HG03066 (cell line): ENCODE results near the gene RBBP7.

ENCODE experiments used
- ATAC-seq: cut with Tn5 transposase; IDR thresholded peaks from one replicate; pipeline ENCODE4 v1.9.1; 2021; ENCODE audit warnings: low read depth; ENCODE audit not compliant: unreplicated experiment

The RBBP7 gene

DNA sequence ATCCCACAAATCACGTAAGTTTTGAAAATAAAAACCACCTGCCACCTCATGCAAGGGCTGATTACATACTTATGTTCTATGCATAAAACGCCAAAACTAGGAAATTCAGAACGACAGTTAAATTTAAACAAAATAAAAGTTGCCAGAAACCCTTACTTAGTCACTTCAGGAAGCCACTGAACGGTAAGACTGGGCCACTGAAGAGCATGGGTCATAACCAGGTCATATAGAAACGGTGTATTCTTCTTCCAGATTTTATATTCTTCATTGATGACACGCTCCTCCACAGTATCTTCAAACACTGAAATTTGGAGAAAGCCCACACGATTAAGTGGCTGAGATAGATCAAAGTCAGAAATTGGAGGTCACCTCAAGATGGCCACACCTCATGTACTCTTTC lies 1.2 kb downstream of the RBBP7 start:
- no peak for ATAC-seq

DNA sequence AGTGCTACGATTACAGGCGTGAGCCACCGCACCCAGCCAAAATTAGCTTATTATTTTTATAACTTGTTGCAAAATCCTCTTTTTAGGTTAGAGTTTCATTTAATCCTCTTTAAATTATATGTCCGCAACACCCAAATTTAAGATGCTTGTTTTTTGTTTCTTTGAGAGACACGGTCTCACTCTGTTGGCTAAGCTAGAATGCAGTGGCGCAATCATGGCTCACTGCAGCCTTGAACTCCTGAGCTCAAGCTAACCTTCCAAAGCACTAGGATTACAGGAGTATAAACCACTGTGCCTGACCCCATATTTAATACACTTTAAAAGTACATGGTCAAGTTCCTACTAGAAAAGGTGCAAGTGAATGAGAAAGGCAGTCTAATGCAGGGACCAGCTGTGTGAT lies 2.2 kb downstream of the RBBP7 start:
- ATAC-seq: no peak

GRCh38 chrX:16862829-16863228 lies 7.3 kb downstream of the RBBP7 start:
- no peak for ATAC-seq

DNA sequence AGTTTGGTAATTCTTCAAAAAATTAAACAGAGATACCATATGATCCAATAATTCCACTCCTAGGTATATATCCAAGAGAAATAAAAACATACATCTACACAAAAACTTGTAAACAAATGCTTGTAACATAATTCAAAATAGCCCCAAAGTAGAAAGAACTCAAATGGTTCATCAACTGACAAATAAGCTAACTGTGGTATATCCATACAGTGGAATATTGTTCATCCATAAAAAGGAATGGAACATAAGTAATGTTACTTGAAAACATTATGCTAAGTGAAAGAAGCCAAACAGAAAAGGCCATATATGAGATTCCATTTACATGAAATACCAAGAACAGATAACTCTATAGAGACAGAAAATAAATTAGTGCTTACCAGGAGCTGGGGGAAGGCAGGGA lies 13.4 kb downstream of the RBBP7 start:
- ATAC-seq: no peak

- ATAC-seq: peak; percentile 52
These were observed 14.1 kb downstream of the RBBP7 start for GRCh38 chrX:16856076-16856404.

DNA sequence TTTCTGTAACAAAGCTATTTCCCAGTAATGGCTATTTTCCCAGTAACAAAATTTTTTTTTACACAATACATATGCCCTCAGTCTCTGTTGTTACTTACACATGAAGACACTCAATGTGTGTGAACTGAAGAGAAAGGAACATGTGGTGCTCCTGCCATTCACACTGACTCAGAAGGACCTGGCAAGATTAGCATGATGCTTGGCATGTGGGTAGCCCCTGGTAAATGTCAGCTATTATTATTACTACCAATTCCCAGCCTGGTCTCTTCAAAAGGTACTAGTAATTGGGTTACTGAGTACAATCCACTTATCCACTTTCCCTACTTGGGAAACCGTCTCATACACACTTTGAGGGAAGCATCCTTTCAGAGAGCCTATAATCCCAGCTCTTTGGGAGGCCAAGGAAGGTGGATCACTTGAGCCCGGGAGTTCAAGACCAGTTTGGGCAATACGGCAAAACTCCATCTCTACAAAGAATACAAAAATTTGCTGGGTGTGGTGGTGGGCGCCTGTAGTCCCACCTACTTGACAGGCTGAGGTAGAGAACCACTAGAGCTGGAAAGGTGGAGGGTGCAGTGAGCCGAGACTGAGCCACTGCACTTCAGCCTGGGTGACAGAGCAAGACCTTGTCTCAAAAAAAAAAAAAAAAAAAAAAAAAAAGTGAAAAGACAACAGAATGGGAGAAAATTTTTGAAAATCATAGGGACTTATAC lies 14.6 kb downstream of the RBBP7 start:
- peak; percentile 21 for ATAC-seq

- no peak for ATAC-seq
These were observed 16.6 kb downstream of the RBBP7 start for GRCh38 chrX:16853537-16853936.

DNA sequence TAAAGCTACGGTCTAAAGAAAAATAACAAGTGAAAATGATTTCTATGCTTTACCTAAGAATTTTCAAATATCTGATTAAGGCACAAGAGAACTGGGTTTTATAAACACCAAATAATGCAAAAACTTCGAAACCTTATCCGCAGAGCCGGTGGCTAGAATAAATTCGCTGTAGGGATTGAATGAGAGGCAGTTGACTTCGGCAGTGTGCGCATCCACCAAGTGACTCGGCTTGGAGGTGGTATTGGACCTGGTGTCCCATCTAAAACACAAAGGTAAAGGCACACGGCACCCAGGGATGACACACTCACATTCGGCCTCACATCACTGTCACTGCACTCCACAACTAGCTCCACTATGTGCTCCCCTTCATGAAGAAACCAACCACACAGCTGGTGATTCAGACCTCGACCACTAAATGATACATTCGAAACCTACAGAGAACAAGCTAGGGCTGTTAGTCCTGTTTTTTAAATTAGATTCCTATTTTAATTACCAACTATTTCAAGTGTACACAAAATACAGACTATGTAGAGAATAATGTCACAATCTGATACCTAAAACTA lies 17.5 kb downstream of the RBBP7 start:
- ATAC-seq: no peak

DNA sequence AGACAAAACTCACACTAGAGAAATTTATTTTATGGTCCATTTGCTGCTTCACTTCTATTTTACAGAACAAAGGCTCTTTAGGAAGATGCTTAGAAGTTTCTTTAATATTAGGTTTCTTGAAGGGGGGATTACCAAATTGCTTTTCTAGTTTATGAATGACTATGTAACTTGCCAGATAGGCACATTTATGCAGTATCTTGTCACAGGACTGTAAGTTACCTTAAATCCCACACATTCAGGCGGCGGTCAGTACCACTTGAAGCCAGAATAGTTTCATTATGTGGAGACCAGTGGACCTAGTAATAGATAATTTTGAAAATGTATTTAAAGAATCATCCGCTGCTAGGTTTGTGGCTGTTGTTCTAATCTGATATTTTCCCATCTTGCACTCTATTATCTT lies 18.3 kb downstream of the RBBP7 start:
- ATAC-seq: no peak

GRCh38 chrX:16851421-16851820 lies 18.7 kb downstream of the RBBP7 start:
- ATAC-seq: no peak

GRCh38 chrX:16848541-16848940 lies 21.6 kb downstream of the RBBP7 start:
- ATAC-seq: no peak

GRCh38 chrX:16845686-16846085 lies 24.5 kb downstream of the RBBP7 start:
- no peak for ATAC-seq

- ATAC-seq: no peak
These were observed 26.8 kb downstream of the RBBP7 start for GRCh38 chrX:16843208-16843909.

DNA sequence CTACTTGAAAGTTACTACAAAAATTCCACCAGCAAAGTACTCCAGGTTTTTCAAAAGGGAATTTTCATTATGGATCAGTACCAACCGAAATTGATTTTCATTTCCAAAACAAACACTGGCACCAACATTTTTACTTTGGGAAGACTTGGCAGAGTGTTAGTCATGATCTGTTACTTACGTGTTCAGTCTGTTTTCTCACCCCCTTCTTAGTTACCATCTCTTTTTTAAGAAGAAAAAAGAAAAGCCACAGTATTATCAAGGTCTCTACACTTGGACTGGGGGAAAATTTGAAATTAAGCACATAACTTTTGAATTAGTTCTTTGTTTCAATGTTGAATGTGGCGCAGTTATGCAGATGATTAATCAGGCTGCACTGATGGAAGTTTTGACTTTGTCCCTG lies 27.5 kb downstream of the RBBP7 start:
- ATAC-seq: no peak

- no peak for ATAC-seq
These were observed 30.2 kb downstream of the RBBP7 start for GRCh38 chrX:16839852-16840460.

GRCh38 chrX:16839219-16839851 lies 30.8 kb downstream of the RBBP7 start:
- no peak for ATAC-seq

DNA sequence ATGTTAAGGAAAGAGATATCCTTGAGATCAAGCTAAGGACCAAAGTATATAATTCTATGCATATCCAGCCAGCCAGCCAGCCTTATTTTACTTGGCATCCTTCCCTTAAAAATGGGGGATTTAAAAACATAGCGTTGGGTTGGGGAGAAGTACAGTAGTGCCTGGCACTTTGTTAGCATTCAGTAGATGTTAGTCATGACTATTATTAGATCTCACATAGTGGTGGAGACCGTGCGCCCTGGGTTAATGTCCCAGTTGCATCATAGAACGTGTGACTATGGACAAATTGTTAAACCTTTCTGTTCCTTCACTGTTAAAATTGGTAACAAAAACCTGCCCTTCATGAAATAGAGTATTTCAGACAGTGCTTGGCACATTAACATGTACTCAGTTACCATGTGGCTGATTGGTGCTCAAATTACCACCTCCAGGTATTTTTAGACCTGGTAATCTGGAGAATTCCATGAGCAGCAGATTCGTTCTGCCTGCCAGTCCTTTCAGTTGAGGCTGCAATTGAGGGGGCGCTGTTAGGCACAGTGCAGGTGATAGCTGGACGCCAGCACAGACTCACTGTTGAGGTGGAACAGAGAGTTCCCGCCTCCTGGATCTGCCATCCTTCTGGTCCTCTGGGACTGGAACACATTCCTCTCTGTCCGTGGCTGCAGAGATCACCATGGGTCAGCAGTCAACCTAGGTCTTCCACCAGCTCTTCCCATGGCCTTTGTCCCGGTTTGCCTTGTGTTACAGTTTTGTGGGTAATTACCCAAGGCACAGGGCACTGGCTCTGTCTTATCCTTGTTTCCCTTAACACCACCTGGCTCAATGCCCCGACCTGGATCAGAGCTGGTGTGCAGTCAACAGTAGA lies 31.7 kb downstream of the RBBP7 start:
- no peak for ATAC-seq

- ATAC-seq: peak; percentile 58
These were observed 33.8 kb downstream of the RBBP7 start for GRCh38 chrX:16836371-16836770.

GRCh38 chrX:16834806-16835205 lies 35.4 kb downstream of the RBBP7 start:
- no peak for ATAC-seq

DNA sequence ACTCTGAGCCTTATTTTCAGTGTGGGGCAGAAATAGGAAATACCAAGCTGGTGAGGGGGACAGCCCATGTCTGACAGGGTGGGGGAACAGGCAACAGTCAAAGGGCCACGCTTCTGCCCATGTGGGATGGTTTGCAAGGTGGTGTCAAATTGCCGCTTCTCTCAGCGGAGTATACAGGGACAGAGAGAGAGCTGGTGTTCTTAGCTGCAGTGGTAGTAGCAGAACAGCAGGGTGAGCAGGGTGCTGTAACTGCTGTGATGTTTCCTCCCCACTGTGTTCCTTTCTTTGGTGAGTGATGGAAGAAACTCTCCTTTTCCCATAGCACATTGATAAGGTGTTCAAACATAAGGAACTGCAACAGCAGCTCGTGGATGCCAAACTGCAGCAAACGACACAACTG lies 37.9 kb downstream of the RBBP7 start:
- ATAC-seq: no peak
